NCI-H526 (cell line): ENCODE data around the gene LHFPL3.
A peak's percentile ranks its signal among the peaks of the same experiment; 100 is the strongest.

Experiments used
- DNase-seq, 2 experiments: peaks; one replicate each; lab custom pipeline; 2025; lab: John Stamatoyannopoulos, UW

Gene LHFPL3

GRCh38 chr7:104371216-104371979 lies 43.0 kb downstream of the LHFPL3 start:
- DNase-seq: peak; percentile 41 to 64

- DNase-seq: no peak
These were observed 43.6 kb downstream of the LHFPL3 start for GRCh38 chr7:104371980-104372357.

GRCh38 chr7:104382616-104383015 lies 54.2 kb downstream of the LHFPL3 start:
- no peak for DNase-seq

- DNase-seq: no peak
These were observed 58.5 kb downstream of the LHFPL3 start for GRCh38 chr7:104386943-104387342.

- DNase-seq: no peak
These were observed 59.8 kb downstream of the LHFPL3 start for GRCh38 chr7:104388222-104388621.

- DNase-seq: no peak
These were observed 66.8 kb downstream of the LHFPL3 start for GRCh38 chr7:104395162-104395561.

- no peak for DNase-seq
These were observed 69.0 kb downstream of the LHFPL3 start for GRCh38 chr7:104397442-104397841.

GRCh38 chr7:104408371-104408770 lies 80.0 kb downstream of the LHFPL3 start:
- DNase-seq: no peak

GRCh38 chr7:104410742-104411141 lies 82.3 kb downstream of the LHFPL3 start:
- DNase-seq: no peak

GRCh38 chr7:104412911-104413310 lies 84.5 kb downstream of the LHFPL3 start:
- DNase-seq: no peak

GRCh38 chr7:104414216-104414615 lies 85.8 kb downstream of the LHFPL3 start:
- no peak for DNase-seq

GRCh38 chr7:104415700-104416099 lies 87.3 kb downstream of the LHFPL3 start:
- no peak for DNase-seq

GRCh38 chr7:104416866-104417393 lies 88.5 kb downstream of the LHFPL3 start:
- DNase-seq: no peak

- DNase-seq: peak in 1 of 2 experiments; percentile 22
These were observed 103.5 kb downstream of the LHFPL3 start for GRCh38 chr7:104431930-104432329.

- peak; percentile 97 to 99 for DNase-seq
These were observed 105.7 kb downstream of the LHFPL3 start for GRCh38 chr7:104434129-104434528.

- no peak for DNase-seq
These were observed 114.1 kb downstream of the LHFPL3 start for GRCh38 chr7:104442481-104442880.

GRCh38 chr7:104444017-104444416 lies 115.6 kb downstream of the LHFPL3 start:
- no peak for DNase-seq

- no peak for DNase-seq
These were observed 117.0 kb downstream of the LHFPL3 start for GRCh38 chr7:104445393-104445792.

GRCh38 chr7:104450861-104451260 lies 122.5 kb downstream of the LHFPL3 start:
- no peak for DNase-seq

- no peak for DNase-seq
These were observed 124.8 kb downstream of the LHFPL3 start for GRCh38 chr7:104453190-104453589.

GRCh38 chr7:104458875-104459274 lies 130.5 kb downstream of the LHFPL3 start:
- DNase-seq: no peak

- DNase-seq: peak; percentile 2 to 22
These were observed 140.9 kb downstream of the LHFPL3 start for GRCh38 chr7:104469166-104469820.

GRCh38 chr7:104480529-104480928 lies 152.1 kb downstream of the LHFPL3 start:
- peak; percentile 77 to 79 for DNase-seq
